ENCODE results near the gene GAS7. TPM values are rescaled to one million over a fixed set of nuclear protein-coding genes. Genes with fewer than 3 reads are reported as not detected.

Gene GAS7
- polyA plus RNA-seq, 1 donor (not counting 4 experiments of a cell fraction or from before 2014, with no cell fraction given) = 0.10 TPM

DNA sequence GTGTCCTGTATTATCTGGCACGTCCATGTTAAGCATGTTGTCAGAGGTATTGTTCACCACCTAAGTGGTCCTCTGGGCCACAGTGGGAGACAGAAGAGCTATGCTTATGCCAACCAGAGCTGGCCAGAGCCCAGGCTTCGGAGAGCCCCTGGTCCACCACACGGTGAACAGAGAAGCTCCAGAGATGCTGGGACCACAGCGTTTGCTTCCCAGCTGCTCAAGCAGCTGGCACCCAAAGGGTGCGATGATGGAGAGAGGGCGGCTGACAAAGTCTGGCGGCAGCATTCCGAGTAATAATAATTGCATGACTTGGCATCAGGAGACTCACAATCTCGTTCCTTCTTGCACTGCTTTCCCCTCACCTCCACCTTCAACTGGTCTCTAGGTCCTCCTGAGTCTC is 257.6 kb downstream of the GAS7 start:
- no peak for TF ChIP-seq EZH2 (IDR thresholded peaks at IDR 0.05; ENCODE audit: low read length)

GRCh38 chr17:9938764-9939163 is 259.6 kb downstream of the GAS7 start:
- FAIRE-seq (no peak), DNase-seq (ENCODE audit: low read depth, low spot score) (no peak)
- Histone ChIP-seq H3K27ac (ENCODE audit: control insufficient read depth, insufficient read depth, low read length) (no peak overlapping the region), H3K36me3 (ENCODE audit: control insufficient read depth in 2 of 2, extremely low read depth in 1 of 2, insufficient read depth in 2 of 2, low read length in 2 of 2) (no peaks in the 10 kb centered on the region), H3K9me3 (ENCODE audit: control insufficient read depth, low read depth, low read length) (no peaks in the 10 kb centered on the region), H3K4me1 (ENCODE audit: control insufficient read depth, extremely low read depth, insufficient read depth, low read length) (no peaks in the 10 kb centered on the region), H3K4me3 (ENCODE audit: control insufficient read depth in 2 of 3, extremely low read depth in 1 of 3, insufficient read depth in 2 of 3, low read depth in 1 of 3, low read length in 3 of 3) (no peak overlapping the region), H3K9me1 (ENCODE audit: control insufficient read depth, extremely low read depth, insufficient read depth, low read length) (no peaks in the 10 kb centered on the region), H3K27me3 (ENCODE audit: control insufficient read depth, extremely low read depth, insufficient read depth, low read length) (no peaks in the 10 kb centered on the region), H2AFZ (ENCODE audit: control insufficient read depth, low read length) (no peak overlapping the region), H3K9ac (ENCODE audit: control insufficient read depth, extremely low read depth, insufficient read depth, low read length) (no peak overlapping the region), H3K4me2 (ENCODE audit: control insufficient read depth, extremely low read depth, insufficient read depth, low read depth, low read length) (no peak overlapping the region), H3K79me2 (ENCODE audit: control insufficient read depth, insufficient read depth, low read length) (no peaks in the 10 kb centered on the region), H4K20me1 (ENCODE audit: control insufficient read depth, extremely low read depth, insufficient read depth, low read length) (no peaks in the 10 kb centered on the region)
- dilution Hi-C loops (cut with MboI; ENCODE audit: extremely low pct_ligation_motif_present, low sequenced_read_pairs) = no loop called here
- TF ChIP-seq CTCF (optimal IDR thresholded peaks at IDR 0.05 in 1 of 3, IDR thresholded peaks at IDR 0.05 in 1 of 3, conservative IDR thresholded peaks at IDR 0.05 in 1 of 3; ENCODE audit: extremely low read depth in 1 of 3, insufficient read depth in 2 of 3, low read length in 3 of 3) = no peak
- no peak for TF ChIP-seq EZH2 (IDR thresholded peaks at IDR 0.05; ENCODE audit: low read length)

More for the DNA sequence above, 257.6 kb downstream of the GAS7 start:
- H3K36me3 ChIP-seq (ENCODE audit: control insufficient read depth in 2 of 2, extremely low read depth in 1 of 2, insufficient read depth in 2 of 2, low read length in 2 of 2) = no peaks in the 10 kb centered on the region
- no peak overlapping the region for H3K27ac ChIP-seq (ENCODE audit: control insufficient read depth, insufficient read depth, low read length)
- no peak overlapping the region for H3K4me3 ChIP-seq (ENCODE audit: control insufficient read depth in 2 of 3, extremely low read depth in 1 of 3, insufficient read depth in 2 of 3, low read depth in 1 of 3, low read length in 3 of 3)
- H3K9ac ChIP-seq (ENCODE audit: control insufficient read depth, extremely low read depth, insufficient read depth, low read length) = no peak overlapping the region
- H2AFZ ChIP-seq (ENCODE audit: control insufficient read depth, low read length) = no peak overlapping the region
- FAIRE-seq (no peak), DNase-seq (ENCODE audit: low read depth, low spot score) (no peak)
- no peaks in the 10 kb centered on the region for H3K4me1 ChIP-seq (ENCODE audit: control insufficient read depth, extremely low read depth, insufficient read depth, low read length)
- H3K79me2 ChIP-seq (ENCODE audit: control insufficient read depth, insufficient read depth, low read length) = no peaks in the 10 kb centered on the region
- dilution Hi-C loops (cut with MboI; ENCODE audit: extremely low pct_ligation_motif_present, low sequenced_read_pairs) = no loop called here
- H3K9me3 ChIP-seq (ENCODE audit: control insufficient read depth, low read depth, low read length) = no peaks in the 10 kb centered on the region
- no peaks in the 10 kb centered on the region for H3K9me1 ChIP-seq (ENCODE audit: control insufficient read depth, extremely low read depth, insufficient read depth, low read length)
- no peaks in the 10 kb centered on the region for H4K20me1 ChIP-seq (ENCODE audit: control insufficient read depth, extremely low read depth, insufficient read depth, low read length)
- no peak overlapping the region for H3K4me2 ChIP-seq (ENCODE audit: control insufficient read depth, extremely low read depth, insufficient read depth, low read depth, low read length)
- no peaks in the 10 kb centered on the region for H3K27me3 ChIP-seq (ENCODE audit: control insufficient read depth, extremely low read depth, insufficient read depth, low read length)

- TF ChIP-seq CTCF (optimal IDR thresholded peaks at IDR 0.05 in 1 of 3, IDR thresholded peaks at IDR 0.05 in 1 of 3, conservative IDR thresholded peaks at IDR 0.05 in 1 of 3; ENCODE audit: extremely low read depth in 1 of 3, insufficient read depth in 2 of 3, low read length in 3 of 3) (no peak), EZH2 (IDR thresholded peaks at IDR 0.05; ENCODE audit: low read length) (no peak)
- DNase-seq (ENCODE audit: low read depth, low spot score) (no peak), FAIRE-seq (no peak)
- Histone ChIP-seq H4K20me1 (ENCODE audit: control insufficient read depth, extremely low read depth, insufficient read depth, low read length) (no peaks in the 10 kb centered on the region), H3K4me3 (ENCODE audit: control insufficient read depth in 2 of 3, extremely low read depth in 1 of 3, insufficient read depth in 2 of 3, low read depth in 1 of 3, low read length in 3 of 3) (no peak overlapping the region), H3K4me2 (ENCODE audit: control insufficient read depth, extremely low read depth, insufficient read depth, low read depth, low read length) (no peak overlapping the region), H3K79me2 (ENCODE audit: control insufficient read depth, insufficient read depth, low read length) (no peaks in the 10 kb centered on the region), H3K36me3 (ENCODE audit: control insufficient read depth in 2 of 2, extremely low read depth in 1 of 2, insufficient read depth in 2 of 2, low read length in 2 of 2) (no peaks in the 10 kb centered on the region), H3K27me3 (ENCODE audit: control insufficient read depth, extremely low read depth, insufficient read depth, low read length) (no peaks in the 10 kb centered on the region), H3K9me3 (ENCODE audit: control insufficient read depth, low read depth, low read length) (no peaks in the 10 kb centered on the region), H3K27ac (ENCODE audit: control insufficient read depth, insufficient read depth, low read length) (no peak overlapping the region), H2AFZ (ENCODE audit: control insufficient read depth, low read length) (no peak overlapping the region), H3K9me1 (ENCODE audit: control insufficient read depth, extremely low read depth, insufficient read depth, low read length) (no peaks in the 10 kb centered on the region), H3K4me1 (ENCODE audit: control insufficient read depth, extremely low read depth, insufficient read depth, low read length) (no peaks in the 10 kb centered on the region), H3K9ac (ENCODE audit: control insufficient read depth, extremely low read depth, insufficient read depth, low read length) (no peak overlapping the region)
- dilution Hi-C loops (cut with MboI; ENCODE audit: extremely low pct_ligation_motif_present, low sequenced_read_pairs) = no loop called here
Observed at GRCh38 chr17:9937901-9938300, 260.5 kb downstream of the GAS7 start.

All from keratinocyte (primary cell).